Activated CD4-positive, alpha-beta T cell treated with anti-CD3 and anti-CD28 coated beads, Interleukin-2, amount 50 U/mL, for 4 hours (primary cell): ENCODE measurements around the gene PKN1.

ENCODE experiments used
- DNase-seq, 2 experiments: peaks; one replicate each; pipeline ENCODE4 v3.0.0-alpha.2; 2020

The PKN1 gene

GRCh38 chr19:14516746-14517438 lies 83.8 kb downstream of the PKN1 start:
- no peak for DNase-seq

- no peak for DNase-seq
These were observed 84.3 kb downstream of the PKN1 start for GRCh38 chr19:14517446-14517839.

- no peak for DNase-seq
These were observed 84.9 kb downstream of the PKN1 start, which contains the start of gene DNAJB1 for GRCh38 chr19:14517840-14518505. Gene DNAJB1 (minus strand): TSS chr19:14518397. CDS start chr19:14518349, 48 bp downstream.

GRCh38 chr19:14519245-14519859 lies 86.2 kb downstream of the PKN1 start:
- DNase-seq, result no peak

GRCh38 chr19:14519860-14520407 lies 86.8 kb downstream of the PKN1 start:
- no peak for DNase-seq

GRCh38 chr19:14520543-14520942 lies 87.4 kb downstream of the PKN1 start:
- DNase-seq, result no peak
